Spleen (tissue), 7 donors: Measurements from ENCODE around the gene KYNU.

Experiments used
- POLR2A ChIP-seq, 3 donors: fragments of 450-650 bp; IDR thresholded peaks; one replicate each; pipeline ENCODE4 v1.5.1; 2017; ENCODE audit warnings: antibody characterized with exemption in 3 of 3, mild to moderate bottlenecking in 1 of 3
- TF ChIP-seq, protein P1 (sequence below), 11 experiments: fragments of 200-600 bp in 7 of 11; fragments of 450-650 bp in 4 of 11; sonication (generic) in 4 of 11; IDR thresholded peaks in 8 of 11; conservative IDR thresholded peaks in 3 of 11; 1 replicate in 7 of 11; 2 replicates in 4 of 11; pipeline versions ENCODE4 v1.4.0 to v1.8.0; 2016 to 2021; ENCODE audit warnings: antibody characterized with exemption in 11 of 11, inconsistent platforms in 4 of 11, mild to moderate bottlenecking in 1 of 11
- donor health status: DM: no; HTN: no; CAD: no; lungs with moderate emphysema.
- donor health status: DM: no; HTN: no; CAD: no.
- donor health status: DM: no; HTN: no; CAD: no.

DNA sequence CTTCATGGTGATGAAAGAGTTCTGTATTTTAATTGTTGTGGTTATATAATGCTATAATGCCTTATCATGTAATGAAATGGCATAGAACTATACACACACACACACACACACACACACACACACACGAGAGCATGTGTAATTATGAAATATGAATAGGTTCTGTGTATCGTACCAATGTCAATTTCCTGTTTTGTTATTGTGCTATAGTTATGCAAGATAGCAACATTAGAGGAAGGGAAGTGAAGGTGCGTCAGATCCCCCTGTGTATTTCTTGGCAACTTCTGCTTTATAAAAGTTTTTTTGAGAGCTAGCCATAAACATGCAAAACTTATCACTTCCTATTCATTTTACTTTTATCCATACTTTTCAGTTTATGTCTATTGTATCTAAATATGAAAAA is 191.0 kb downstream of the KYNU start:
- TF ChIP-seq, protein P1, sequence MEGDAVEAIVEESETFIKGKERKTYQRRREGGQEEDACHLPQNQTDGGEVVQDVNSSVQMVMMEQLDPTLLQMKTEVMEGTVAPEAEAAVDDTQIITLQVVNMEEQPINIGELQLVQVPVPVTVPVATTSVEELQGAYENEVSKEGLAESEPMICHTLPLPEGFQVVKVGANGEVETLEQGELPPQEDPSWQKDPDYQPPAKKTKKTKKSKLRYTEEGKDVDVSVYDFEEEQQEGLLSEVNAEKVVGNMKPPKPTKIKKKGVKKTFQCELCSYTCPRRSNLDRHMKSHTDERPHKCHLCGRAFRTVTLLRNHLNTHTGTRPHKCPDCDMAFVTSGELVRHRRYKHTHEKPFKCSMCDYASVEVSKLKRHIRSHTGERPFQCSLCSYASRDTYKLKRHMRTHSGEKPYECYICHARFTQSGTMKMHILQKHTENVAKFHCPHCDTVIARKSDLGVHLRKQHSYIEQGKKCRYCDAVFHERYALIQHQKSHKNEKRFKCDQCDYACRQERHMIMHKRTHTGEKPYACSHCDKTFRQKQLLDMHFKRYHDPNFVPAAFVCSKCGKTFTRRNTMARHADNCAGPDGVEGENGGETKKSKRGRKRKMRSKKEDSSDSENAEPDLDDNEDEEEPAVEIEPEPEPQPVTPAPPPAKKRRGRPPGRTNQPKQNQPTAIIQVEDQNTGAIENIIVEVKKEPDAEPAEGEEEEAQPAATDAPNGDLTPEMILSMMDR (IDR thresholded peaks at IDR 0.05 in 8 of 11, conservative IDR thresholded peaks at IDR 0.05 in 3 of 11): no peak
- TF ChIP-seq POLR2A (IDR thresholded peaks at IDR 0.05): no peak
